ENCODE measurements around the gene ZNF780B. TPM values are rescaled to one million over a fixed set of nuclear protein-coding genes. Genes with fewer than 3 reads are reported as not detected.

The ZNF780B gene
- total RNA-seq (2021; fragmentation: NEBNext Ultra II Directional; extraction: Animal tissue kit (Norgen Biotek cat#: 25700)) (17.1 and 22.4 TPM in 2 replicates), polyA plus RNA-seq (2011; rRNA removed) (2.2 and 3.1 TPM in 2 replicates), polyA minus RNA-seq (2011; rRNA and poly(A)+ RNA removed) (27.0 and 30.6 TPM in 2 replicates)
- polyA plus RNA-seq (2011; cell fraction: cytosol; rRNA removed): 3.9 TPM
- polyA plus RNA-seq (2011; cell fraction: nucleus; rRNA removed): 7.1 TPM
- polyA plus RNA-seq (2012, experiment 1 of 2): 8.3 to 15.9 TPM (median 9.9 TPM) in 4 replicates
- polyA plus RNA-seq (2012, experiment 2 of 2): 0.17 TPM
- polyA plus RNA-seq (2013, experiment 1 of 2): 8.8 TPM
- 7.8 TPM for polyA plus RNA-seq (2013, experiment 2 of 2)
- polyA minus RNA-seq (2011; cell fraction: cytosol; rRNA and poly(A)+ RNA removed): 5.3 TPM
- polyA minus RNA-seq (2011; cell fraction: nucleus; rRNA and poly(A)+ RNA removed): 33.5 TPM
- long read RNA-seq, experiment 1, partial matches to known transcripts: 0 of 4 reads
- long read RNA-seq, experiment 1, other reads (novel, unspliced or antisense): 4 of 4 reads
- long read RNA-seq, experiment 2, full-length matches to known transcripts: 2 of 3 reads
- long read RNA-seq, experiment 2, partial matches to known transcripts: 0 of 3 reads
- long read RNA-seq, experiment 2, other reads (novel, unspliced or antisense): 1 of 3 reads

DNA sequence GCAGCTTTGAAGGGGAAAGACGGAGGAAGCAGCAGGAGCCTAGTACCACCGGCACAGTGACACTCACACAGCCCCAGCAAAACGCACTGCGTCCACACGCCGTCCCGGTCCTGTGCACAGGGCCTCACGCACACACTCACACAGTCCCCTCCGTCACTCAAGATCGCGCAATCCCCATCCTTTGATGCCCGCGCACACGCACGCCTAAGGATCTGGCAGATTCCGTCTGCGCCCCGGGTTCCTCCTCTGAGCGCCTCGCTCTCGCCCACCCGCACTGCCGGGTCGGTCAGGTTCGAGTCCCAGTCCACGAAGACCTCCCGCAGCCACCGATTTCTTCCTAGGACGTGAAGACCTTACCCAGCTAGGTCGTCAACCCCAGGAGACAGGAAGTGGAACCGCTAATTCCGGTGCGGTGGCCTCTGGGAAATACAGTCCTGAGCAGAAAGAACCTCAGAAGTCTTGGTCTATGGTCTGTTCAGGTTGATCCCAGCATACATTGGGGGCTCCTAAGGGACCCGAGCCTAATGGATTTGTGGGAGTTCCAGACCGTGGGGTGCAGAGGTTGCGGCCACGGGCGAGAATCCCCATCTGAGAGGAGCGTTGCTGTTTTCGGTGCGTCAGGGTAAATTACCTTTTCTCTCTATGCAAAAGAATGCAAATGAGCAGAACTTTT lies at the start of gene ZNF780B:
Gene ZNF780B, minus strand, starts transcription at position 400 of the 673 bp plus-strand sequence. CDS start 5,899 bp downstream, outside the sequence.
- H2BK15ac ChIP-seq (ENCODE audit: low read length): peak within 1 kb of the TSS; percentile 49; the same call in 1 of the 2 replicates
- no peak within 1 kb of the TSS for H2BK120ac ChIP-seq (replicated peaks; ENCODE audit: low read depth, low read length)
- H4K8ac ChIP-seq (ENCODE audit: extremely low read depth, insufficient read depth, low read length): peak within 1 kb of the TSS; percentile 72; the same call in 1 of the 2 replicates
- H3K9me3 ChIP-seq (ENCODE audit: insufficient read depth in 2 of 2, low read depth in 1 of 2, low read length in 1 of 2): peaks cover under 1 to 9% of the 10 kb centered on the region in 2 experiments; a peak in 2 of 4 replicates
- H2BK12ac ChIP-seq (ENCODE audit: low read depth, low read length): no peak within 1 kb of the TSS; the same call in 1 of the 2 replicates
- peak within 1 kb of the TSS; percentile 39; the same call in 1 of the 2 replicates for H3K18ac ChIP-seq (ENCODE audit: extremely low read depth, low read length)
- H4K5ac ChIP-seq (ENCODE audit: insufficient read length, low read depth, low read length): no peak within 1 kb of the TSS
- H3K27me3 ChIP-seq (replicated peaks in 1 of 4; ENCODE audit: control insufficient read depth in 3 of 4, extremely low read depth in 1 of 4, insufficient read depth in 3 of 4, low read length in 3 of 4): no peaks in the 10 kb centered on the region
- H2AK5ac ChIP-seq (ENCODE audit: low read depth, low read length): no peak within 1 kb of the TSS
- peaks cover 0 to 42% of the 10 kb centered on the region in 2 experiments; a peak in 2 of 4 replicates for H3K79me2 ChIP-seq (ENCODE audit: control insufficient read depth in 1 of 2, insufficient read depth in 2 of 2, low read length in 2 of 2)
- peak within 1 kb of the TSS in 3 of 4 experiments; percentile 60 to 75 (median 61); a peak in 6 of 7 replicates for H3K9ac ChIP-seq (replicated peaks in 1 of 4; ENCODE audit: extremely low read depth in 1 of 4, low read depth in 3 of 4, low read length in 3 of 4)
- no peak within 1 kb of the TSS for H2BK20ac ChIP-seq (ENCODE audit: low read length)
- peak within 1 kb of the TSS; percentile 83 to 97 for H3K4me2 ChIP-seq (ENCODE audit: insufficient read depth in 1 of 2, low read depth in 2 of 2, low read length in 2 of 2)
- 0 out of 2 replicates have a peak within 1 kb of the TSS, but pooled peaks have one; percentile 46 for H2BK5ac ChIP-seq (ENCODE audit: low read depth, low read length)
- peaks cover 0 to 6% (median 0%) of the 10 kb centered on the region in 4 experiments; a peak in 1 of 7 replicates for H3K4me1 ChIP-seq (replicated peaks in 1 of 4; ENCODE audit: control insufficient read depth in 3 of 4, insufficient read depth in 4 of 4, low read length in 3 of 4)
- ChIA-PET POLR2A (ENCODE audit: partially characterized antibody) (interaction anchor here (0.7 to 2.9 kb wide), 5 partner anchors 9 to 209 kb away, joined by 3 to 8 read pairs (median 4); partner anchors contain the start of gene ZNF780A), CTCF (ENCODE audit: partially characterized antibody) (interaction anchor here (2.0 kb wide), 1 partner anchor 83 kb away, joined by 4 read pairs; no protein-coding TSS in a partner anchor)
- H4K91ac ChIP-seq (replicated peaks; ENCODE audit: insufficient read length, low read length): peak within 1 kb of the TSS; percentile 14
- FAIRE-seq (peak; percentile 85), DNase-seq (ENCODE audit: low read depth in 1 of 2, low spot score in 2 of 2) (peak; percentile 5 to 64)
- no peak within 1 kb of the TSS for H3K56ac ChIP-seq (replicated peaks; ENCODE audit: insufficient read length, low read depth, low read length)
- H3K27ac ChIP-seq (ENCODE audit: low read depth, low read length): no peak within 1 kb of the TSS
- H3K4me3 ChIP-seq (ENCODE audit: extremely low read depth in 1 of 4, insufficient read depth in 2 of 4, low read depth in 3 of 4, low read length in 4 of 4): peak within 1 kb of the TSS; percentile 89 to 96 (median 94)
- H3K23ac ChIP-seq (ENCODE audit: insufficient read length): no peak within 1 kb of the TSS
- H4K20me1 ChIP-seq (replicated peaks in 1 of 2; ENCODE audit: control insufficient read depth in 1 of 2, insufficient read depth in 2 of 2, low read length in 2 of 2): no peaks in the 10 kb centered on the region
- WGBS, 2 experiments (ENCODE audit: extremely low coverage in 1 of 2, insufficient coverage in 1 of 2, insufficient read length in 1 of 2, insufficient replicate concordance in 2 of 2, low coverage in 1 of 2, low lambda C conversion rate in 2 of 2, missing lambda C conversion rate in 1 of 2): 2% methylated on average over 41 of the region's 41 CpGs; no CpG with 5 or more reads in 1 of the 2 experiments
- H3K14ac ChIP-seq (ENCODE audit: insufficient read length): no peak within 1 kb of the TSS
- peak within 1 kb of the TSS; percentile 88 for H2AFZ ChIP-seq (ENCODE audit: low read length)
- peaks cover 7% of the 10 kb centered on the region for H3K23me2 ChIP-seq (ENCODE audit: low read depth, low read length)
- peak within 1 kb of the TSS; percentile 69 for H3K4ac ChIP-seq (replicated peaks; ENCODE audit: insufficient read length, low read depth, low read length)
- H3K79me1 ChIP-seq (ENCODE audit: low read depth, low read length): no peaks in the 10 kb centered on the region; the same call in 1 of the 2 replicates
- no peaks in the 10 kb centered on the region for H3K36me3 ChIP-seq (ENCODE audit: control insufficient read depth in 2 of 4, insufficient read depth in 4 of 4, low read length in 3 of 4)
- TF ChIP-seq SP4 (IDR thresholded peaks at IDR 0.05; ENCODE audit: low read length) (no peak), ATF2 (IDR thresholded peaks at IDR 0.05; ENCODE audit: low read length) (no peak), TEAD4 (IDR thresholded peaks at IDR 0.05; ENCODE audit: low read depth, low read length) (no peak), SAP30 (IDR thresholded peaks at IDR 0.05; ENCODE audit: insufficient read depth, insufficient replicate concordance, low read length) (peak; percentile 66), CHD1 (IDR thresholded peaks at IDR 0.05; ENCODE audit: low read depth, low read length) (no peak), CBX8 (IDR thresholded peaks at IDR 0.05; ENCODE audit: borderline replicate concordance, low read depth, low read length) (no peak)

Measured in H1 (cell line).